ENCODE data around the gene CCND1.
"Not testable (repeated sequence)": the region's sequence is repeated elsewhere in the genome, so short reads cannot be mapped to it uniquely, and the experiment has no call there.

CCND1 gene

DNA sequence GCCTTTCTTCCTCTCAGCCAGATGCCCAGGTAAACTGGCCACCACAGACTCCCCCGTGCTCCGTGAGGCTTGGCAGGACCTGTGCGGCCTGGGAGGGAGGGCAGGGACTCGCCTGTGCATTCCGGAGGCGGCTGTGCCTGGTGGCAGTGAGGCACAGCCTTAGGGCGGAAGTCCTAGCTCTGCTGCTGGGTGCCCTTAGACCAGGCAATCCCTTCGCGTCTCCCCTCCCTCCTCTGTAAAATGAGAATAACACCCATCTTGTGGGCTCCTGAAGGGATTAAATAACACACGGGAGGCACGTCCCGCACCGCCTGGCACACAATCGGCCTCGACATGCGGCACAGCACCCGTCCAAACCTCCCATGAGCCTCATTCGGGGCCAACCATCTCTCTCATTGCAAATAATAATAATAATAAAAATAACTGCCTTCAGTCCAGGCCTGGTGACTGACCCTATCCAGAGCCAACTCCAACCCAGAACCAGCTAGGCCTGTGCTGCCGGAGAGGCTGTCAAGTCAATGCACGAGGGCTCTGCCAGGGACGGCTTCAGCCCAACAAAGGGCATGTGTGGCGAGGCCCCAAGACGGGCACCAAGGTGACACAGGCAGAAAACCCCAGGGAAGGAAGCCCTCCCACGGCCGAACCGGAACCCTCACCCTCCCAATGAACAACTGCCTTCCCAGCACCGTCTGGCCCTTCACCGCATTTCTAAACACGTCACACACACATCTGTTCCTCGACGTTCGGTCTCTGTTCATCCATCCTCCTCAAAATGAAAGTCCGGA is 26.0 kb downstream of the CCND1 start:
- no peak for DNase-seq (ENCODE audit: low read depth, low spot score)

GRCh38 chr11:69667619-69668604 is 27.0 kb downstream of the CCND1 start:
- DNase-seq (ENCODE audit: low read depth, low spot score) = no peak

- no peak for DNase-seq (ENCODE audit: low read depth, low spot score)
Observed at GRCh38 chr11:69669486-69669885, 28.5 kb downstream of the CCND1 start.

GRCh38 chr11:69670158-69670845 is 29.3 kb downstream of the CCND1 start:
- peak; percentile 93 for DNase-seq (ENCODE audit: low read depth, low spot score)

DNA sequence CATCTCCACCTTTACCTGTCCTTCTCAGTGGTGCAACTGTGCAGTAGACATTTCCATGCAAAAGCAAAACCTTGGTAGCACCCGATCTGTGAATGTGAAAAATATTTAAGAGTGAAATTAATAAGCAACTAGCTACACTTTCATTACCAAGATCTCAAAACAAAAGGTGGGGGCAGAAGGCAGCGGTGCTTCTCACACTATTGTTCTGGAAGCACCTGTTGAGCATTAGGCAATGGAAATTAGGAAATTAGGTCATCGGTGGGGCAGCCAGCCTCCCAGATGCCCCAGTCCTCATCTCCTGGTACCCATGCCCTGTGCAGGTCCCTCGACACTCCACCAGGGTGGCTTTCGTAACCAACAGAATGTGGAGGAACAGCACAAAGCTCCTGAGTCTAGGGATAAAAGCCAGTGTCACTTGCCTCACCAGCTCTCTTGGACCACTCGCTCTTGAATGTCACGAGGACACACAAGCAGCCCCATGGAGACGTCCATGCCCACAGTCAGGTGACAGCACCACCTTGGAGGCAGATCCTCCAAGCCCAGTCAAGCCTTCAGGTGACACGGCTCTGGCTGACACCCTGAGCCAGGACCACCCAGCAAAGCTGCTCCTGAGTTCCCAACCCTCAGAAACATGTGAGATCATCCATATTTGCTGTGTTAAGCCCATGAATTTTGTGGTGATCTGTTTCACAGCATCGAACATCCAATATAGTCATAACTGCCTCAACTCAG is 30.9 kb downstream of the CCND1 start:
- no peak for DNase-seq (ENCODE audit: low read depth, low spot score)

GRCh38 chr11:69674267-69674885 is 33.4 kb downstream of the CCND1 start:
- DNase-seq (ENCODE audit: low read depth, low spot score) = peak; percentile 67

DNA sequence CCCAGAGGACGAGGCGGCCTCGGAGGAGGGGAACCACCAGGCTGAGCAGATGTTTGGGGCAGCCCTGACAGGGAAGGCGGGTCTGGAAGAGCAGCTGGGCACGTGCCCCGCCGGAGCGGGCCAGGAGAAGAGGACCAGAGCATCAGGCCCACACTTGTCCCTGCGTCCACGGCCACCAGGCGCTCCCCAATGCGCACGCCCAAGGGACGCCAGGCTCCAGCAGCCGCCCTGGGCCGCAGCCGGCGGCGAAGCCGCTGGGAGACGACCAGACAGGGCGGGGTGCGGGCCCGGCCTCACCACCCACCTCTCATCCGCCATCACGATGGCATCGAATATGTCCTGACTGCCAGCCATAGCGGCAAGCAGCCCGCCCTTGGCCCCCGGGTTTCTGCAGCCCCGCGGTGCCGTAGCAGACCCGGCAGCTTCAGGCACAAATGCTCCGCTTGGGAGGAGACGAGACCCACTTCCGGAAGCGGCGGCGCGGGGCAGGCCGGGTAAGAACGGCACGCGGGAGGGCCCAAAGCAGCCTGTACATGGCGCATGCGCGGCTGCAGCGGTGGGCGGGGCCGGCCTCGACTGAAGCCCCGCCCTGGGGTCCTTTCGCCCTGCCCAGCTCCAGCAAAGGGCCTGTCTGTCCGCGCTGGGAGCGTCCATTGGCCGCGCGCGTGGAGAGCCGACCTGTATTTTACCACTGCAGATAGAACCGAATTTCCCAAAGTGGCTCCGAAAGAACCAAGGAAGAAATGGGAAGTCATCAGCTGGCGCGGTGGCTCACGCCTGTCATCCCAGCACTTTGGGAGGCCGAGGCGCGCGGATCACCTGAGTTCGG is 34.1 kb downstream of the CCND1 start, which contains the start of gene LTO1:
TSS of gene LTO1 (minus strand) at position 468 of the 829 bp plus-strand sequence. CDS start at position 354, 114 bp downstream.
- DNase-seq (ENCODE audit: low read depth, low spot score) = peak; percentile 99

GRCh38 chr11:69677749-69678148 is 36.8 kb downstream of the CCND1 start:
- no peak for DNase-seq (ENCODE audit: low read depth, low spot score)

DNA sequence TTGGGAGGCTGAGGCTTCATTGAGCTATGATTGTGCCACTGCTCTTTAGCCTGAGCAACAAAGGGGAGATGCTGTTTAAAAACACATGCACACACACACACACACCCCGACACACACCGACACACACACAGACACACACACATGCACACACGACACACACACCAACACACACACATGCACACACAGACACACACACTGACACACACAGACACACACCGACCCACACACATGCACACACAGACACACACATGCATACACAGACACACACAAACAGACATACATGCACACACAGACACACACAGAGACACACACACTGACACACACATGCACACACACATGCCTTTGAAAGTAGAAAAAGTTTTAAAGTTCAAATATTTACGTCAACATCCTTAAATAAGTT is 39.7 kb downstream of the CCND1 start:
- DNase-seq (ENCODE audit: low read depth, low spot score) = no peak

GRCh38 chr11:69682221-69682620 is 41.3 kb downstream of the CCND1 start:
- no peak for DNase-seq (ENCODE audit: low read depth, low spot score)

- DNase-seq (ENCODE audit: low read depth, low spot score) = no peak
Observed at GRCh38 chr11:69682681-69683326, 41.8 kb downstream of the CCND1 start.

DNA sequence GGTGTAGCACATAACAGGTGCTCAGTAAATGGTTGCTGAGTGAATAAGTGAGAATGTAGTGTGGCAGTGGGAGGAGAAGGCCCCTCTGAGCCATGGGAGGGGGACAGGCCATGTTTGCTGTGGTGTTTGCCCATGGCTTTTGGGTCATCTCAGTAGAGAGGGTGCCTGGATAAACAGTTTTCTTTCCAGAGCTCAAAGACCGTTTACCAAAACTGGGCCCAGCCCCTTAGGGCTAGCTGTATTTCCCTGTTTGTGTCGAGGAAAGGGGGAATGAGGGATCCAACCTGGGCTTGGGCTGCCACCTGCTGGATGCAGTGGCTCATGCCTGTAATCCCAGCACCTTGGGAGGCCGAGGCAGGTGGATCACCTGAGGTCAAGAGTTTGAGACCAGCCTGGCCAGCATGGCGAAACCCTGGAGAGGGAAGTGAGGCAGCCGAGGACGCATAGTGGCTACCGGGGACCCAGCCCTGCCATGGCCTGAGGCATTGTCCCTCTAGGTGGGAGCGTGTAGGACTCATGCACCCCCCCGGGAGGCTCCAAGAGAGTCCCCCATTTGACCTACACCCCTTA is 42.9 kb downstream of the CCND1 start:
- peak; percentile 26 for DNase-seq (ENCODE audit: low read depth, low spot score)

GRCh38 chr11:69684651-69685050 is 43.7 kb downstream of the CCND1 start:
- DNase-seq (ENCODE audit: low read depth, low spot score) = no peak

DNA sequence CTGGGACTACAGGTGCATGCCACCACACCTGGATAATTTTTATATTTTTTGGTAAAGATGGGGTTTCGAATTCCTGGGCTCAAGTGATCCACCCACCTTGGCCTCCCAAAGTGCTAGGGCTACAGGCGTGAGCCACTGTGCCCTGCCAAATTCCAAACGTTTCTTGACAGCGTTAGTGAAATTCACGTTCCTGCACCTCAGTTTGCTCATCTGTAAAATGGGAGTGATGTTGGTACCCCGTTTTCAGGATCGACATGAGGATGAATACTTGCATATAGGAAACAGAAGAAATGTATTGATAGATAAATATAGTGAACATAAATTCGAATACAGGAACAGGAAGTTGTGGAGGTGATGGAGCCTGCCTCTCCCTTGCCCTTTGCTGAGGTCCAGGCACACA is 44.4 kb downstream of the CCND1 start:
- no peak for DNase-seq (ENCODE audit: low read depth, low spot score)

DNA sequence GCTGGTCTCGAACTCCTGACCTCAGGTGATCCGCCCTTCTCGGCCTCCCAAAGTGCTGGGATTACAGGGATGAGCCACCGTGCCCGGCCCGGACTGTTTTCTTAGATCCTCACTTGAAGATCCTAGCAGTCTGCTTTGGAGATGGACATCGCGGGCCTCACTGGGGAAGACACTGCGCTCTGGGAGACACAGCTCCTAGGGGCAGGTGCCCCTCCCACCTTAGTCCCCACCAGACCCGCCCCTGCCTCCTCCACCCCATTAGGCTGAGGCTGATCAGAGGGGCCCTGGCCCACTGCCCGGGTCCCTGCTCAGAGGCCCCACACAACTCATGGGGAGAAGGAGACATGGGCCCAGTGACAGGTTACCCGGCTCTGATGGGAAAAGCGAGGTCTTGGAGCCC is 45.5 kb downstream of the CCND1 start:
- no peak for DNase-seq (ENCODE audit: low read depth, low spot score)

DNA sequence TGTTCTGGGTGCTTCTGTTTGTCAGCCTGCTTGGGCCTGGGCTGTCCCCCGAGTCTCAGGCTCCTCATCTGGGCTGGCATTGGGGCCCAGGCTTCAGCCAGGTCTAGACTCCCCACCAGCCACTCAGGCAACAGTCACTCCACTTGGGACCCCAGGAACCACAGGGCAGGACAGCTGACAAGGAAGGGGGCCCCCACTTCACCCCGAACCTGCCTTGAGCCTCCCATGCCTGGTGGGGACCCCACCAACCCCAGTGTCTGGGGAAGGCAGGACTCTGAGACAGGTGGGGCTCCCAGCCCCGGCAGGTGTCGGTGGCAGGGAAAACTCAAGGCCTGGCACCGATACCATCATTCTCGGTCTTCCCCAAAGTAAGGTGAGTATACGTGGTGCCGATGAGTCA is 45.9 kb downstream of the CCND1 start:
- no peak for DNase-seq (ENCODE audit: low read depth, low spot score)

- DNase-seq (ENCODE audit: low read depth, low spot score) = not testable (repeated sequence)
Observed at GRCh38 chr11:69687969-69688771, 47.2 kb downstream of the CCND1 start.
